ENCODE data around the gene MDH1.

GRCh38 chr2:63627866-63628265 lies 39.1 kb downstream of the MDH1 start:
- TF ChIP-seq CTCF (IDR thresholded peaks at IDR 0.05) (no peak), POLR2AphosphoS5 (IDR thresholded peaks at IDR 0.05) (no peak)
